Activated T-cell treated with anti-CD3 and anti-CD28 coated beads, Interleukin-2, amount 50 U/mL, for 48 hours (primary cell): ENCODE measurements around the gene HDAC4.

ENCODE experiments used
- DNase-seq, 2 experiments: peaks; one replicate each; pipeline ENCODE4 v3.0.0-alpha.2; 2020

The HDAC4 gene

GRCh38 chr2:239321596-239322415 lies 79.0 kb downstream of the HDAC4 start:
- peak; percentile 71 to 76 for DNase-seq

DNA sequence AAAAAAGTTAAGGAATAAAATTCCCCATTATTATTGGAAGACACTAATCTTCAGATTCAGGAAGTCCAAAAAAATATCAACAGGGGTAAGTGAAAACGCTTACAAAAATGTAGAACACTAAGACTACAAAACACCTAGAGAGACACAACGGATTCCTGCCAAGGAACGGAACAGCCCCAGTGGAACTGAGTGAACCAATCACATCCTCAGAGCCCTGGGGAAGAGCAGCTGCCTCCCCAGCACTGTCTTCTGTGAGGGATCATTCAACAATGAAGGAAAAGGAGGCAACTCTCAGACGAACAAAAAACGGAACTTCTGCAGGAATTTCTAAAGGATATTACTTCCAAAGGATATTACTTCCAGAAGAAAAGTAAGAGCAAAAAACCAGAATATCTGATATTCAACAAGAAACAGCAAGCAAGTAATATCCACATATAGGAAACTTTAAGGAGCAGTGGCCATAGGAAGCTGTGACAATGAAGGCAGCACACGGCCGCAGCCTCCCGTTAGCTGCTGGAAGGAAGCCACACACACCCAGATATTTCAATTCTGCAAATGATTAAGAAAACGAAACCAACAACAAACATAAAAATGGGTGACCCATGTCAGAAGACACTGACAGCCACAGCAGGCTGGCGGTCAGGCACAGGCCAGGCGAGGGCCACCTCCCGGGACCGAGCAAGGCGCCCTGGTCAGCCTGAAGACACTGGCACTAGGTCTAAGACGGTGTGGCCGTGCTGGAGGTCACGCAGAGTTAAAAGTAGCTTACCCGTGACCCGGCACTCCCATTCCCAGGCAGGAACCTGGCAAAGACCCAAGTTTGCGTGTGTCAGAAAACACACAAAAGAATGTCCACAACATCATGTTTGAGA lies 81.8 kb downstream of the HDAC4 start:
- DNase-seq: peak in 1 of 2 experiments; percentile 17

GRCh38 chr2:239318151-239318611 lies 82.6 kb downstream of the HDAC4 start:
- DNase-seq: peak in 1 of 2 experiments; percentile 5

DNA sequence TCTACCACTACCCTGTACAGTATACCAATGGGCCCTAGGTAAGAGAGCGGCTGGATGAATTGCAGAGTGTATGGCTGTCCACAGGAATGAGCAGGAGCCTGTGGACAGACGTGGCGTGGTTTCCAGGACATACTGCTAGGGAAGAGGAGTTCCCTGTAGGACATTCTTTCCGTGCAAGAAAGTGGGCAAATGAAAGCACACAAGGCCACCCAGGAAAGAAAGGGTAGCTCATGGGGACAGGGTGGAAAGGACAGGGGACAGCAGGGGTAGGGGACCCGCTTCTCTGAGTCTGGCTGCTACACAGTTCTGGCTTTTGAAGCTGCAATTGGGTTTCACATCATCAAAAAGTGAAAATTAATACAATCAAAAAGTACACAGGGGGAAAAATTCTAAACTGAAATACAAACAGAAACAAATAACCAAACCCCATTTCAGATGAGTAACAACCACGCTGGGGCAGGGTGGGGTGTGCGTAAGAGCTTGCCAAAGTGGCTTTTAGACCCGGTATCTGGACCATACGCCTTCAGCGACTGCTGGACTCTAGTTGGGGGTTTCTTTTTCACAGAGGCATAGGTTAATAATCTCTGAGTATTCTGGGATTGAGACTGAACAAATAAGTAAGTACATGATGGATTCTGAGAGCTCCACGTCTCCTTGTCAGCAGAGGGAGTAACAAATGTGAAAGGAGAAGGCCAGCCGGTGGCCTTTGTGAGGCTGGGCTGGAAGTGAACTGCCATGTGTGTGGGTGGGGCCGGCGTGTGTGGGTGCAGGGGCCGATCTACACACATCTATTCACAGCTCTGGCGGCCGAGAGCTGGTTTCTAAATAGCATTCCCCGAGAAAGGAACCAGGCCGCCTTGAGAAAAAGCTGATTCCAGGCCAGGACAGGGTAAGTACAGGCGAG lies 84.0 kb downstream of the HDAC4 start:
- no peak for DNase-seq

DNA sequence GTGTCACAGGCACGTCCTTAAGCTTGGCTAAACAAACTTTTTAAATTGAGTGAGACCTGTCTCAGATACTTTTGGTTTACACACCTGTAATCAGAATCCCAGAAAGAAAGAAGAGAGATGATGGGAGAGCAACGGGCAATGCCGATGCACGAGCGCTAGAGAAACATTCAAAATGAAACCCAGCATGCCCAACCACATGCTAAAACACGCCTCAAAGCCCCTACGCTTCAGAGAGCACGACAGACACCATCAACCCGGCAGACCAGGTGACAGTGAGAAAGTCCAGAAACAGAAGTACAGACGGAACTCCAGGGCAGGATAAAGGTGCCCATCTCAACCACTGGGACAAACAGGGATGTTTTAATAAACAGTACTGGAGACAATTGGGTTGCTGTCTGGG lies 85.5 kb downstream of the HDAC4 start:
- DNase-seq: no peak

GRCh38 chr2:239313776-239314175 lies 87.0 kb downstream of the HDAC4 start:
- peak in 1 of 2 experiments; percentile 9 for DNase-seq

DNA sequence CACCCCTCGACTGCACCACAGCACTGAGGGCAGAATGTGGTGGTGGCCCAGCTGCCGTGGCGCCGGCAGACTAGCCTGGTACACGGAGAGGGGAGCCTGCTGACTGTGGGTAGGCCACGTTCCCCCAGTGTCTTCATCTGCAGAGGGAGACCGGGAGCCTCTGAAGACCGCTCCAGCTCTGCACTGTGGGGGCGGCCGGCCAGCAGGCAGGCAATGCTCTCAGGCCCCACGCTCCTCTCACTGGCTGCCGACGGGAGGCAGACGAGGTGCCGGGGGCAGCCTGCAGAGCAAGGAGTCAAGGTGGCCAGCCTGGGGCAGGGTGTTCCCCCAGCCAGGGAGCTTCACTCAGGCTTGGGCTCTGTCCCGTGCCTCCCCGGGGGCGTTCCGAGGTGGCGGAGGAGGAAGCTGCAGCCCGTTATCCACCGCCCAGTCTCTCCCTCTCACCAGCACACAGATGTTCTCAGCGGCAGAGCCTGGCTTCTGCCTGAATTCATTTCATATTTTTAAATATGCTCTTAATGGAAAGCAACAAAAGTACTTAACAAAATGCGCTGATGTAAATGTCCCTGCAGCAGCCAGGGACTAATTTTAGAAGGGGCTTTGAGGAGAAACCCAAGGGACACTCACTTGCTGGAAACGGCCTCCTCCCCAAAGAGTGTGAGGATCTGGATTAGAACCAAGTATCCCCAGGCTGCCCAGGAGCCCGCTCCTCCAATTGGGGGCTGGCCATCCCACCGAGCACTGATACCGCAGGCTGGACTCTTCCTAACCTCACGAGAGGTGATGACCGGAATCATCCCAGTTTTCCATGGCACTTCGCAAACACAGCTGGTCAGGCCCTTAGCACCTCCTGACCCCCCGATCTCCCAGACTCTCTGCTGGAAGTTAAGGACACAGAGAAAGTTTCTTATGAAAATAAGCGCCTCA lies 87.8 kb downstream of the HDAC4 start:
- DNase-seq: peak in 1 of 2 experiments; percentile 6

DNA sequence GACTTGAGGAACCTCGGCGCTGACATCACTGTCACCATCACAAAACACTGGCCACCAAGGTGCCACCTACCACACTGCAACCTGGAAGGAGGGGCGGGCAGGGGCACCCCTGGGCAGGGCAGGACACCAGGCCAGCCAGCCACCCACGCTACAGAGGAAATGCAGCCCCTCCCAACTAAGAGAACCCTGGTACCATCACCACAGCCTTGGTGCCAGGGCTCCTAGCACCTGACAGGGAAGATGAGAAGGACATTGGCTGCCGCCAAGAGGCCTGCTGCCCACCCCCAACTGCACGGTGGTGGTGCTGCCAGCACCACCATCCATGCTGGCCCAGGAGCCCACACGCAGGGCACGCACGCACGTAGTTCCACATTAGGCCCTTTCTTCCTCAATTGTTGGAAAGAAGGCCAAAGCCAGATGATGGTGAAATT lies 88.7 kb downstream of the HDAC4 start:
- peak in 1 of 2 experiments; percentile 10 for DNase-seq

GRCh38 chr2:239311132-239312040 lies 89.4 kb downstream of the HDAC4 start:
- DNase-seq: peak; percentile 5 to 7

DNA sequence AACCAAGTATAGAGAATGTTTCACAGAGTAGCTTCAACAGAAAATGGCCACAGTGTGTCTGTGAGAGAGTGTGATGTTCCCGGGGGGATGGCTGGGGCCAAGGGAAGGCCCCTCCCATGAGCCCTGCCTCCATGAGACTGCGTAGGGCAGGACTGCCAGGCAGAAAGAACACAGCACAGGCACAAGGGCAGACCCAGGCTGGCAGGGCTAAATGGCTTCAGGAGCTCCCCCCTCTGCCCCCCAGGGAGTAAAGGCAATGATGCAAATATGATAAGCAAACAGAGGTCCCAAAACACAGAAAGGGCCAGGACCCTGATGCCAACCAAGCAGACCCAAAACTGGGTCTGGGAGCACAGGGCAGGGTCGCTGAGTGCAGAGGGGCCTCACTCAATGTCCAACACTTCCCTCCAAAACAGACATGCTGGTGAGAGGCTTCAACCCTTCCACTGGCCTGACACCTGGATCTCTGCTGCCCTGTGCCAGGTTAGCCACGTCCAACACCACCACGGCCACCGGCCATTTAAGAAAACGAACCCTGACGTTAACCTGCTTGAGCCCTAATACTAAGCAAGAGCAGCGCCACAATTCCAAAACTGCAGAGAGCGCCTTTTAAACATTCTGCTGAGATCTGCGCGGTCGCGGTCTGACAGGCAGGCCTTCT lies 90.3 kb downstream of the HDAC4 start:
- peak; percentile 6 to 11 for DNase-seq

DNA sequence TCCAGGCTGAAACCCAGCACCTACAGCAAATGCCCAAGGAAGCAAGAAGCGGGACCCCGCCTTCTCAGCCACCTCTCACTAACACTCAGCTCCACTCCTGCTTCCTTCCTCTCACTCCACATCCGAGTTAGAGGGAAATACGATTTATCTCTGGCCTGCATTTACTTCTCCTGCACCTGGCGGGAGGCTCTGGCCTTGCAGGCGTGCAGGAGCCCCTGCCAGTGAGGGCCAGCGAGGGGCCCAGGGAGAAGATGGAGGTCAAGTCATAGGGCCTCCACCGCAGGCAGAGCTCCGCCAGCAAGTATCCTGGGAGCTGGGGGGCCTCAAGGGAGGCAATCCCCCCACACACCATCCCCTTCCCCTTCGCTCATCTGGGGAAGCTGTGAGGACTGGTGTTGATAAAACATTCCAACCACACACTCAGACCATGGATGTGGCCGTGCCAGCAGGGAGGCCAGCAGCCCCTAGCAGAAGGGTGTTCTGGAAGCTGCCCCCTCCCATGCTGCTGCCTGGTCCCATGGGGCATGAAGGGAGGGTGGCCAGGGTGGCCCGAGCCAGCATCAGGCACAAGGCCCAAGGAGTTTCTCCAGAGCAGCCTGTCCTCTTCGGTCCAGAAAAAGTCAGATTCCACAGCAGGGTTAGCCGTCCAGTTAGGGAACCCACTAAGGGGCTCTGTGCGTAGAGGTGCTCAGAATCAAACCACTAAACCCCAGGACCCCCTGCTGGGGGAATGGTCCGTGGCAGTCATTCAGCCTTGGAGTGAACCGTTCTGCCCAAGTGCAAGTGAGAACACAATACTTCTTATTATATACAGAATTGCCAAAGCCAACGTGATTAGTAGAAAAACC lies 91.2 kb downstream of the HDAC4 start:
- DNase-seq: peak in 1 of 2 experiments; percentile 9

- DNase-seq: no peak
These were observed 92.0 kb downstream of the HDAC4 start for GRCh38 chr2:239308661-239309397.

DNA sequence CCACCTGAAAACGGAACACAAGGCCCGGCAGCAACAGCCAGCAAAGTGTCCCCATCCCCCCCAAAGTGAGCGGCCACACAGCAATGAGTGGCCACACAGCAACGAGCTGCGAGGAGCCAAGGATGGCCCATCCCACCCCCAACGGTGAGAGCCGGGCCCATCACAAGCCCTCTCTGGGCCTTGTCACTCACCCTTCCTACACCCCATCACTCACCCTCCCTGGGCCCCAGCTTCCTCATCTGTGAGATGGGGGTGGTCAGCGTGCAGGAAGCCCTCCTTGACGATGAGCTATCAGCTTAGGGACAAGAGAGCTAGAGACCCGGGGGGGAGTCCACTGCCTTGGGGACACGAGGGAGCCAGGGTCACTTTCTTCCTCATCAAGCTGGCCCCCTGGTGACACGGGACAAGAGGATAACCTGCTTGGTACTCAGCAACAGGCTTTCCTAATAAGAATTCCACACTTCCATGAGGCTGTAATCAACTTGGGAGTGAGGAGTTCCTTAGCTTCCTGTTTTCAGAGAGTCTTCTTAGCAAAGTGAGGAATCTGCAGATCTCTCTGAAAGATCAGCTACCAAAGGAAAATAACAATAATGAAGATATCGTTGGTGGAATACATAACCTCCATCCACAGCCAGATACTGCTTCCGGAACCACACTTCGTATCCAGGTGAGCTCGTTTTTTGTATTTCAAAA lies 92.8 kb downstream of the HDAC4 start:
- no peak for DNase-seq

- DNase-seq: no peak
These were observed 93.6 kb downstream of the HDAC4 start for GRCh38 chr2:239307221-239307569.

DNA sequence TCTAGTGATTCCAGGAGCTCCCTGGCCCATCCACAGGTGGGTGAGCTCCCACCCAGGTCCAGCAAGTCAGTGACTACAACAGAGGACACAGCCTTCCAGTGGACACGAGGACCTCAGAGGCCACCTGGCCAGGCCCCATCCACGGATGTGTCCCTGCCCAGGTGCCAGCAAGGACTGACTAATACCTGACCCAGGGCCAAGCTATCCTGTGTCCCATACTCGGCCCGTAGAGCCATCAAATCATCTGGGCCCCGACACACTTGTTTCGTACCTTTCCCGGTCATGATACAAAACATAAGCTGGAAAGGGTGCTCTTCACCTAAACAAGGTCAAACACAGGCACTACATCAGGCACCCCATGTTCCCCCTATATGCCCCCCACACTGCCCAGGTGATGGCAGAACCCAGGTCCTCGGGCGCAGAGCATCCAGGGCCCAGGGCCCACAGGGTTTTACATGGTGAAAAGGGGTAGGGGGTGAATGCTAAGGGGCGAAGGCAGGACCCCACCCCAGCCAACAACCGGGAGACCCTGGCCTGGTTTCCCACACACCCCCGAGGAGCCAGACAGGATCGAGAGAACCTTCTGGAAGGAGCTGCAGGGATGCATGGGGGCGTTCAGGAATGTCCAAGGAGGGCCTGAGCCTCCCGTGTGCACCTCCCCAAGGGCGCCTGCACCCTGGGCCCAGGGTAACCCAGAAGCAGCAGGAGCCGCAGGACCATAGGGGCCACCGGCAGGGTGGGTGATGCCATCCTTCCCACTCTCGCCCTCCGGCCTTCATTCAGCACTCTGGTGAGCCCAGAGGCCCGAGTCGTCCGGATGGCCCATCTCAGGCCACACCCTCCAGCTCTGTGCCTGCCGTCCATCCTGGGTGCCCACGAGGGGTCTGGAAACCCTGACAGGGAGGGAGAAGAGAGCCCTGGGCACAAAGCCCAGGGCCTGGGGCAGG lies 94.3 kb downstream of the HDAC4 start:
- no peak for DNase-seq

GRCh38 chr2:239305771-239306170 lies 95.0 kb downstream of the HDAC4 start:
- no peak for DNase-seq
